Measurements from ENCODE around the gene RAB9B. TPM values are rescaled to one million over a fixed set of nuclear protein-coding genes. Genes with fewer than 3 reads are reported as not detected.

RAB9B gene
- polyA plus RNA-seq, 3 donors = 0.01 to 0.08 TPM; not detected in 1

DNA sequence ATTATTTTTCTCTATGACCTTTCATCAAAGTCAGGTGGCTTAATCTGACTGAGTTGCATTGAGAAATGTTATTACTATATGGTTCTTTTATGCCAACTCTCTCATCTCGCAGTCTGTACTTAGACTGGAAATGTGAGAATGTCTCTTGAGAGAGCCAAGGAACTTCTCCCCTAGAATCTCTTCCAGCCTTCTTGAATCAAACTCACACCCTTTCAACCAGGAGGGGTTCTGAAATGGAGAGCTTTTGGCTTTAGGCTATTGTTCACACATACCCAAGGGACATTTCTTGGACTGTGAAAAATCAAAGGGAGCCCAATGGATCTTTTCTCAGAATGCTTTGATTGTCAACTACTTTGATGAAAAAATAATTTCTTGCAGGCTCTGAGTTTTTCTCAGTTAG lies 50.4 kb downstream of the RAB9B start:
- H3K4me2 ChIP-seq (replicated peaks; ENCODE audit: extremely low read depth, low read length, poor library complexity, severe bottlenecking) = no peak overlapping the region
- TF ChIP-seq, protein P1, sequence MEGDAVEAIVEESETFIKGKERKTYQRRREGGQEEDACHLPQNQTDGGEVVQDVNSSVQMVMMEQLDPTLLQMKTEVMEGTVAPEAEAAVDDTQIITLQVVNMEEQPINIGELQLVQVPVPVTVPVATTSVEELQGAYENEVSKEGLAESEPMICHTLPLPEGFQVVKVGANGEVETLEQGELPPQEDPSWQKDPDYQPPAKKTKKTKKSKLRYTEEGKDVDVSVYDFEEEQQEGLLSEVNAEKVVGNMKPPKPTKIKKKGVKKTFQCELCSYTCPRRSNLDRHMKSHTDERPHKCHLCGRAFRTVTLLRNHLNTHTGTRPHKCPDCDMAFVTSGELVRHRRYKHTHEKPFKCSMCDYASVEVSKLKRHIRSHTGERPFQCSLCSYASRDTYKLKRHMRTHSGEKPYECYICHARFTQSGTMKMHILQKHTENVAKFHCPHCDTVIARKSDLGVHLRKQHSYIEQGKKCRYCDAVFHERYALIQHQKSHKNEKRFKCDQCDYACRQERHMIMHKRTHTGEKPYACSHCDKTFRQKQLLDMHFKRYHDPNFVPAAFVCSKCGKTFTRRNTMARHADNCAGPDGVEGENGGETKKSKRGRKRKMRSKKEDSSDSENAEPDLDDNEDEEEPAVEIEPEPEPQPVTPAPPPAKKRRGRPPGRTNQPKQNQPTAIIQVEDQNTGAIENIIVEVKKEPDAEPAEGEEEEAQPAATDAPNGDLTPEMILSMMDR (IDR thresholded peaks at IDR 0.05) = no peak
- DNase-seq = no peak

DNA sequence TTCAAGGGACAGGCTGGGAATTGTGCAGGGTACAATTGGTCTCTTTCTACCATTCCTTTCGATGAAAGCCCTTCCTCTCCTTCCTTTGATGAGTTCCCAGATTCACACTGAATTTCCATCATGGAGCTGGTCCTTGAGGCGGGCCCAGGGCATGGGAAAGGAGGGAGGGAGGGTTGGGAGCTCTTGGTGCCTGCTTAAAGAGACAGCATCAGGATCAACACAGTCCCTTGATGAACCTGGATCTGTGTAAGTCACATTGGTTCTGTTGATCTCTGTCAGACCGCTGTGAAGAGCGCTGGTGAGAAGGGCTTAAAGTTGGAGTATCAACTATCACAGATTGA lies 51.0 kb downstream of the RAB9B start:
- DNase-seq = no peak
- WGBS (ENCODE audit: insufficient coverage) = no CpG with 5 or more reads among the region's 4 CpGs
- Histone ChIP-seq H3K9ac (ENCODE audit: insufficient read depth, low read length, poor library complexity, severe bottlenecking) (no peak overlapping the region), H3K27me3 (ENCODE audit: control insufficient read depth in 2 of 2, insufficient read depth in 2 of 2, low read length in 2 of 2) (no peaks in the 10 kb centered on the region), H3K4me3 (replicated peaks in 1 of 3; ENCODE audit: low read depth in 2 of 3, low read length in 3 of 3) (no peak overlapping the region), H3K27ac (ENCODE audit: low read depth in 1 of 2, low read length in 2 of 2) (no peak overlapping the region), H2AFZ (ENCODE audit: insufficient read depth, low read depth, low read length, poor library complexity, severe bottlenecking) (no peak overlapping the region), H3K9me3 (replicated peaks in 1 of 2; ENCODE audit: control insufficient read depth in 1 of 2, insufficient read depth in 1 of 2, low read length in 2 of 2) (no peaks in the 10 kb centered on the region), H3K79me2 (ENCODE audit: insufficient read depth, low read length) (no peaks in the 10 kb centered on the region), H3K4me2 (replicated peaks; ENCODE audit: extremely low read depth, low read length, poor library complexity, severe bottlenecking) (no peak overlapping the region), H4K20me1 (ENCODE audit: insufficient read depth, low read length) (no peaks in the 10 kb centered on the region), H3K4me1 (ENCODE audit: control insufficient read depth in 1 of 2, insufficient read depth in 2 of 2, low read length in 2 of 2) (no peaks in the 10 kb centered on the region), H3K36me3 (replicated peaks in 1 of 2; ENCODE audit: control insufficient read depth in 1 of 2, insufficient read depth in 2 of 2, low read length in 2 of 2) (no peaks in the 10 kb centered on the region)
- Mint-ChIP-seq H3K4me1 (no peaks in the 10 kb centered on the region), H3K9me3 (no peaks in the 10 kb centered on the region), H3K27me3 (ENCODE audit: low read depth in 3 of 3) (peaks cover 0 to 2% (median 0%) of the 10 kb centered on the region in 3 donors), H3K4me3 (no peak overlapping the region), H3K36me3 (no peaks in the 10 kb centered on the region), H3K27ac (no peak overlapping the region)
- TF ChIP-seq, protein P1 (IDR thresholded peaks at IDR 0.05) = no peak
- intact Hi-C loops (cut with micrococcal nuclease) = no loop called here

More for the DNA sequence above, 50.4 kb downstream of the RAB9B start:
- no peak overlapping the region for H3K27ac ChIP-seq (ENCODE audit: low read depth in 1 of 2, low read length in 2 of 2)
- WGBS (ENCODE audit: insufficient coverage) = no CpG with 5 or more reads among the region's 1 CpG
- H3K36me3 ChIP-seq (replicated peaks in 1 of 2; ENCODE audit: control insufficient read depth in 1 of 2, insufficient read depth in 2 of 2, low read length in 2 of 2) = no peaks in the 10 kb centered on the region
- no peak overlapping the region for H3K27ac Mint-ChIP-seq
- no peaks in the 10 kb centered on the region for H3K36me3 Mint-ChIP-seq
- H4K20me1 ChIP-seq (ENCODE audit: insufficient read depth, low read length) = no peaks in the 10 kb centered on the region
- intact Hi-C loops (cut with micrococcal nuclease) = no loop called here
- no peaks in the 10 kb centered on the region for H3K9me3 ChIP-seq (replicated peaks in 1 of 2; ENCODE audit: control insufficient read depth in 1 of 2, insufficient read depth in 1 of 2, low read length in 2 of 2)
- H3K27me3 ChIP-seq (ENCODE audit: control insufficient read depth in 2 of 2, insufficient read depth in 2 of 2, low read length in 2 of 2) = no peaks in the 10 kb centered on the region
- no peak overlapping the region for H3K4me3 Mint-ChIP-seq
- no peak overlapping the region for H3K9ac ChIP-seq (ENCODE audit: insufficient read depth, low read length, poor library complexity, severe bottlenecking)
- H3K9me3 Mint-ChIP-seq = no peaks in the 10 kb centered on the region
- no peaks in the 10 kb centered on the region for H3K4me1 Mint-ChIP-seq
- H3K79me2 ChIP-seq (ENCODE audit: insufficient read depth, low read length) = no peaks in the 10 kb centered on the region
- no peaks in the 10 kb centered on the region for H3K4me1 ChIP-seq (ENCODE audit: control insufficient read depth in 1 of 2, insufficient read depth in 2 of 2, low read length in 2 of 2)
- H2AFZ ChIP-seq (ENCODE audit: insufficient read depth, low read depth, low read length, poor library complexity, severe bottlenecking) = no peak overlapping the region
- peaks cover 0 to 5% (median 0%) of the 10 kb centered on the region in 3 donors for H3K27me3 Mint-ChIP-seq (ENCODE audit: low read depth in 3 of 3)
- H3K4me3 ChIP-seq (replicated peaks in 1 of 3; ENCODE audit: low read depth in 2 of 3, low read length in 3 of 3) = no peak overlapping the region

All from CD14-positive monocyte (primary cell).